GM12873 (cell line): Measurements from ENCODE around the gene RPN2.

Experiments used
- TF ChIP-seq, protein P1 (sequence below): IDR thresholded peaks from 2 replicates; pipeline ENCODE4 v1.5.1; 2012; ENCODE audit warnings: low read depth, mild to moderate bottlenecking, moderate library complexity, low read length, control low read depth; ENCODE audit not compliant: insufficient read depth; ENCODE audit errors: missing control alignments

Gene RPN2

DNA sequence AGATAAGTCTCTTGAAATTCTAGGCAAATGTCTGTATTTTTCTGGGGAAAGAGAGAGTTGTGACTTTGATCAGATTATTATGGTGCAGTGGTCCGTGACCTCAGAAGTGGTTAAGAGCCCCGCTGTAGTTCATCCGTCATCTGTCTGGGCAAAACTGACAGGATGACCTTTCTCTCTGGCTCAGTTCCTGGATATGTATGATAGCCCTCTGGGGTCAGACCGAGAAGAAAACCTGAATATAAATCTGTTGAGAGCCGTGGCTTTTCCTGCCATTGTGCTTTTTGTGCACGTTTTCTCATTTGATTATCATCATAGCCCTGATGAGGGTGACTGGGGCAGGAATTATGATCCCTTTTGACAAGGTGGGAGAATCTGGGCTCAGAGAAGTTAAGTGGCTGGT lies 55.9 kb downstream of the RPN2 start:
- TF ChIP-seq, protein P1, sequence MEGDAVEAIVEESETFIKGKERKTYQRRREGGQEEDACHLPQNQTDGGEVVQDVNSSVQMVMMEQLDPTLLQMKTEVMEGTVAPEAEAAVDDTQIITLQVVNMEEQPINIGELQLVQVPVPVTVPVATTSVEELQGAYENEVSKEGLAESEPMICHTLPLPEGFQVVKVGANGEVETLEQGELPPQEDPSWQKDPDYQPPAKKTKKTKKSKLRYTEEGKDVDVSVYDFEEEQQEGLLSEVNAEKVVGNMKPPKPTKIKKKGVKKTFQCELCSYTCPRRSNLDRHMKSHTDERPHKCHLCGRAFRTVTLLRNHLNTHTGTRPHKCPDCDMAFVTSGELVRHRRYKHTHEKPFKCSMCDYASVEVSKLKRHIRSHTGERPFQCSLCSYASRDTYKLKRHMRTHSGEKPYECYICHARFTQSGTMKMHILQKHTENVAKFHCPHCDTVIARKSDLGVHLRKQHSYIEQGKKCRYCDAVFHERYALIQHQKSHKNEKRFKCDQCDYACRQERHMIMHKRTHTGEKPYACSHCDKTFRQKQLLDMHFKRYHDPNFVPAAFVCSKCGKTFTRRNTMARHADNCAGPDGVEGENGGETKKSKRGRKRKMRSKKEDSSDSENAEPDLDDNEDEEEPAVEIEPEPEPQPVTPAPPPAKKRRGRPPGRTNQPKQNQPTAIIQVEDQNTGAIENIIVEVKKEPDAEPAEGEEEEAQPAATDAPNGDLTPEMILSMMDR: no peak

- TF ChIP-seq, protein P1: no peak
Observed at GRCh38 chr20:37236462-37236861, 57.3 kb downstream of the RPN2 start.

DNA sequence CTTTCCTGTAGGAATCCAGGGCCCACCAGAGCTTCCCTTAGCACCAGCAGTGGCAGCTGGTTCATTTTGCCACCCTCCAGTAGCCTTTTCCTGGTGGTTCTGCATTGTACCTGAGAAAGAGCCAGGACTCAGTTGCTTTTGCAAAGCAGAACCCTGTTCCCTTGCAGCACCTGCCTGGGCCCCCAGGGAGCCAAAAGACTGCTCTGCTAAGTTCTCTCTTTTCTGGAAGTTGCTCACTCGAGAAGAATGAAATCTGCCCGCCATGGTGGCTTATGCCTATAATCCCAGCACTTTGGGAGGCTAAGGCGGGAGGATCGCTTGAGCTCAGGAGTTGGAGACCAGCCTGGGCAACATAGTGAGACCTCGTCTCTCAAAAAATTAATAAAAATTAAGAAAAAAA lies 58.5 kb downstream of the RPN2 start:
- TF ChIP-seq, protein P1: no peak

DNA sequence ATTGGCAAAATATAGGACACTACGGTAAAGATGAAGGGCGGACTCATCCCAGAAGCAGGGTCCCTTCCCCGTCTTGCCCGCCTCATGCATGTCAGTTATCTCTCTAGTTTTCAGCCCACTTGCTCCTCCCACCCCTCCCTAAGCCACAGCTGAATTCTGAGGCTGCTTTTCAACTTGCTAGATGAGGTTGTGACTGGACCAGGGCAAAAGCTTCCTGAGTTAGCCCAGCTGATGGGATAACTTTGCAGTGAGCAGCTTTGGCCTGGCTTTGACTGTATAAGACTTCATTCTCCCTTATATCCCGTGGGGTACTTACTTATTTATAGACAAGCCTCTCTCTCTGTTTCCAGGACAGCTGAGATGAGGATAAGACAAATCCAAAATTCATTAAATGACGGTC lies 59.3 kb downstream of the RPN2 start:
- TF ChIP-seq, protein P1: no peak

- TF ChIP-seq, protein P1: no peak
Observed at GRCh38 chr20:37238935-37239451, 59.9 kb downstream of the RPN2 start.

DNA sequence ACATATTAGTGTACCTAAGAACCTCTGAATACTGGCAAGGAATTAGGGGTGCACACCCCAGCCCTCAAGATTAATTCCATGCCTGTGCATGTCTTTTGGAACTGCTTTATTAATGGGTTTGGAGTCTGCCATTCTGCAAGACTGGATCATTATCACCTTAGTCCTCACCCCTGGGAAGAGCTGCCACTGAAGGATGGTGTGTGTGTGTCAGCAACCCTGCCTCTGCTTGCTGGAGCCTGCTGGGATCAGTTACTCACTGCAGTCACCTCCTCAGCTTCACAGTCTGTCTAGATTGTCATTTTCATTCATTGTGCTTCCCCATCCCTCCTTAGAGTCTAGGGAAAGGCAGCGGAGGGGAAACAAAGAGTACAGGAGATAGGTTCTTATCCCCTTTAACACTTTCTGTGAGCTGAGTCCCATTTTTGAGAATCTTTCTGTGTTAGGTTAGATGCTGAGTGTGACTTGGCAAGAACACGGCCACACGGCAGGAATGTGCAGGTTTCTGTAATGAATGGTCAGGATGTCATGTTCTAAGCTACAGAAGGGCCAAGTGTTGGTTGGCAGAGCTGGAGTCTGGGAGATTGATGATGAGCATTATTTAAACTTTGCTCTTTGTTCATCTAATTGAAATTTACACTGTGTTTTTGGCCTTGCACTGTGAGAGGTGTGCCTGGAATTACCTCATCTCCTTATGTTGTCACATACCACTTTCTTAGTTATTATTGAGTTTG lies 61.4 kb downstream of the RPN2 start:
- TF ChIP-seq, protein P1: no peak

- TF ChIP-seq, protein P1: no peak
Observed at GRCh38 chr20:37242503-37242902, 63.4 kb downstream of the RPN2 start.
